ENCODE measurements around the gene SBF2. TPM values are rescaled to one million over a fixed set of nuclear protein-coding genes. Genes with fewer than 3 reads are reported as not detected.

The SBF2 gene
- total and polyA plus RNA-seq, 9 of the 15 experiments (the other 6 are each of a cell fraction or from before 2014, with no cell fraction given) = 0.80 to 9.5 (median 5.0) TPM

GRCh38 chr11:10042699-10043098, 251.3 kb downstream of the SBF2 start:
- Histone ChIP-seq H3K9me1 (ENCODE audit: control insufficient read depth, insufficient read depth, low read length) (no peaks in the 10 kb centered on the region), H4K20me1 (replicated peaks; ENCODE audit: control insufficient read depth, insufficient read depth, low read length) (no peaks in the 10 kb centered on the region), H2AFZ (ENCODE audit: low read depth, low read length) (no peak overlapping the region), H3K9ac (ENCODE audit: insufficient read depth in 1 of 2, low read depth in 2 of 2, low read length in 2 of 2) (no peak overlapping the region), H3K79me2 (ENCODE audit: control insufficient read depth, insufficient read depth, low read length) (no peaks in the 10 kb centered on the region), H3K4me1 (replicated peaks in 1 of 2; ENCODE audit: control insufficient read depth in 2 of 2, insufficient read depth in 2 of 2, low read length in 2 of 2) (no peaks in the 10 kb centered on the region), H3K4me2 (ENCODE audit: insufficient read depth, low read length) (no peak overlapping the region), H3K9me3 (replicated peaks; ENCODE audit: control insufficient read depth, insufficient read depth, low read depth, low read length) (0 out of 2 replicates have a peak, but pooled peaks cover 4% of the 10 kb centered on the region), H3K27me3 (ENCODE audit: control insufficient read depth in 2 of 2, insufficient read depth in 2 of 2, low read length in 2 of 2) (no peaks in the 10 kb centered on the region), H3K27ac (ENCODE audit: extremely low read depth, low read depth, low read length) (no peak overlapping the region), H3K4me3 (no peak overlapping the region), H3K36me3 (ENCODE audit: control insufficient read depth, insufficient read depth, low read length) (no peaks in the 10 kb centered on the region)
- BruUV-seq (replicated peaks) = no TSS peak
- intact Hi-C loops (cut with micrococcal nuclease) (no loop called here), in situ Hi-C loops (cut with MboI) (no loop called here)
- 2% methylated on average over 4 of the region's 4 CpGs for WGBS (ENCODE audit: insufficient coverage, low coverage, missing lambda C conversion rate)
- POLR2A ChIA-PET = no interaction called here
- DNase-seq (ENCODE audit: extremely low read depth in 1 of 4, low spot score in 3 of 4) (no peak), ATAC-seq (no peak), FAIRE-seq (no peak)
- no peak for TF ChIP-seq SMAD1 (IDR thresholded peaks at IDR 0.05; ENCODE audit: low read depth, low read length, partially characterized antibody)
- TF ChIP-seq CEBPB (tag; IDR thresholded peaks at IDR 0.05) = no peak
- CTCF ChIA-PET (ENCODE audit: low intra/inter-chr PET ratio) = no interaction called here

GRCh38 chr11:10041748-10042446, 252.1 kb downstream of the SBF2 start:
- in situ Hi-C loops (cut with MboI) = no loop called here
- Histone ChIP-seq H3K79me2 (ENCODE audit: control insufficient read depth, insufficient read depth, low read length) (no peaks in the 10 kb centered on the region), H3K9me3 (replicated peaks; ENCODE audit: control insufficient read depth, insufficient read depth, low read depth, low read length) (0 out of 2 replicates have a peak, but pooled peaks cover 4% of the 10 kb centered on the region), H3K4me1 (replicated peaks in 1 of 2; ENCODE audit: control insufficient read depth in 2 of 2, insufficient read depth in 2 of 2, low read length in 2 of 2) (no peaks in the 10 kb centered on the region), H3K9me1 (ENCODE audit: control insufficient read depth, insufficient read depth, low read length) (no peaks in the 10 kb centered on the region), H2AFZ (ENCODE audit: low read depth, low read length) (no peak overlapping the region), H3K9ac (ENCODE audit: insufficient read depth in 1 of 2, low read depth in 2 of 2, low read length in 2 of 2) (no peak overlapping the region), H3K27me3 (ENCODE audit: control insufficient read depth in 2 of 2, insufficient read depth in 2 of 2, low read length in 2 of 2) (no peaks in the 10 kb centered on the region), H4K20me1 (replicated peaks; ENCODE audit: control insufficient read depth, insufficient read depth, low read length) (no peaks in the 10 kb centered on the region), H3K27ac (ENCODE audit: extremely low read depth, low read depth, low read length) (no peak overlapping the region), H3K4me2 (ENCODE audit: insufficient read depth, low read length) (no peak overlapping the region), H3K36me3 (ENCODE audit: control insufficient read depth, insufficient read depth, low read length) (no peaks in the 10 kb centered on the region), H3K4me3 (no peak overlapping the region)
- DNase-seq (ENCODE audit: extremely low read depth in 1 of 4, low spot score in 3 of 4) (no peak), FAIRE-seq (no peak), ATAC-seq (no peak)
- intact Hi-C loops (cut with micrococcal nuclease) = no loop called here
- no TSS peak for BruUV-seq (replicated peaks)
- 0% methylated on average over 1 of the region's 2 CpGs for whole genome bisulfite sequencing (ENCODE audit: insufficient coverage, low coverage, missing lambda C conversion rate)
- ChIA-PET POLR2A (no interaction called here), CTCF (ENCODE audit: low intra/inter-chr PET ratio) (no interaction called here)
- TF ChIP-seq ZNF140 (CRISPR knock-in tag; IDR thresholded peaks at IDR 0.05) = no peak
- TF ChIP-seq CHD1 (IDR thresholded peaks at IDR 0.05; ENCODE audit: low read length) = no peak
- no peak for TF ChIP-seq ZNF175 (CRISPR knock-in tag; IDR thresholded peaks at IDR 0.05; ENCODE audit: low read depth)
- no peak for TF ChIP-seq CEBPB (tag; IDR thresholded peaks at IDR 0.05)
- no peak for TF ChIP-seq KHSRP (IDR thresholded peaks at IDR 0.05)
- no peak for TF ChIP-seq STAT5A (IDR thresholded peaks at IDR 0.05; ENCODE audit: borderline replicate concordance, low read length)
- TF ChIP-seq POLR3A (IDR thresholded peaks at IDR 0.05; ENCODE audit: borderline replicate concordance, extremely low read depth, insufficient read depth, insufficient read length) = no peak
- no peak for TF ChIP-seq MTA3 (IDR thresholded peaks at IDR 0.05; ENCODE audit: borderline replicate concordance)
- no peak for TF ChIP-seq KAT7 (CRISPR knock-in tag; IDR thresholded peaks at IDR 0.05; ENCODE audit: borderline replicate concordance)
- no peak for TF ChIP-seq XRCC4 (IDR thresholded peaks at IDR 0.05; ENCODE audit: extremely low read depth, insufficient read depth, insufficient read length)
- no peak for TF ChIP-seq ZNF263 (CRISPR knock-in tag; IDR thresholded peaks at IDR 0.05; ENCODE audit: borderline replicate concordance)
- TF ChIP-seq, protein P1, sequence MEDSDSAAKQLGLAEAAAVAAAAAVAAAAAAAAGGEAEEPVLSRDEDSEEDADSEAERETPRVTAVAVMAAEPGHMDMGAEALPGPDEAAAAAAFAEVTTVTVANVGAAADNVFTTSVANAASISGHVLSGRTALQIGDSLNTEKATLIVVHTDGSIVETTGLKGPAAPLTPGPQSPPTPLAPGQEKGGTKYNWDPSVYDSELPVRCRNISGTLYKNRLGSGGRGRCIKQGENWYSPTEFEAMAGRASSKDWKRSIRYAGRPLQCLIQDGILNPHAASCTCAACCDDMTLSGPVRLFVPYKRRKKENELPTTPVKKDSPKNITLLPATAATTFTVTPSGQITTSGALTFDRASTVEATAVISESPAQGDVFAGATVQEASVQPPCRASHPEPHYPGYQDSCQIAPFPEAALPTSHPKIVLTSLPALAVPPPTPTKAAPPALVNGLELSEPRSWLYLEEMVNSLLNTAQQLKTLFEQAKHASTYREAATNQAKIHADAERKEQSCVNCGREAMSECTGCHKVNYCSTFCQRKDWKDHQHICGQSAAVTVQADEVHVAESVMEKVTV (CRISPR knock-in tag; IDR thresholded peaks at IDR 0.05) = no peak
- no peak for TF ChIP-seq DACH1 (IDR thresholded peaks at IDR 0.05; ENCODE audit: partially characterized antibody)
- no peak for TF ChIP-seq ZC3H8 (IDR thresholded peaks at IDR 0.05)
- TF ChIP-seq XRCC3 (IDR thresholded peaks at IDR 0.05) = no peak
- no peak for TF ChIP-seq ZFP36 (IDR thresholded peaks at IDR 0.05; ENCODE audit: low read depth, low read length, partially characterized antibody)
